ENCODE measurements around the gene ARID1B.

The ARID1B gene

GRCh38 chr6:157116426-157116825 lies 339.2 kb downstream of the ARID1B start:
- H3K27me3 ChIP-seq (ENCODE audit: insufficient read depth, low read length): no peaks in the 10 kb centered on the region
- no peak overlapping the region for H3K4me3 ChIP-seq (ENCODE audit: low read length)
- no peaks in the 10 kb centered on the region for H3K9me3 ChIP-seq (ENCODE audit: low read length)
- no peaks in the 10 kb centered on the region for H3K4me1 ChIP-seq (ENCODE audit: insufficient read depth, low read length)
- H3K36me3 ChIP-seq (ENCODE audit: insufficient read depth, low read length): peaks cover 12% of the 10 kb centered on the region
- H2AFZ ChIP-seq (ENCODE audit: low read depth, low read length): no peak overlapping the region

- Histone ChIP-seq H3K4me1 (ENCODE audit: insufficient read depth, low read length) (no peaks in the 10 kb centered on the region), H2AFZ (ENCODE audit: low read depth, low read length) (no peak overlapping the region), H3K4me3 (ENCODE audit: low read length) (no peak overlapping the region), H3K9me3 (ENCODE audit: low read length) (no peaks in the 10 kb centered on the region), H3K36me3 (ENCODE audit: insufficient read depth, low read length) (peaks cover 8% of the 10 kb centered on the region), H3K27me3 (ENCODE audit: insufficient read depth, low read length) (no peaks in the 10 kb centered on the region)
These were observed 340.4 kb downstream of the ARID1B start for GRCh38 chr6:157117431-157118095.

GRCh38 chr6:157119502-157120027 lies 342.4 kb downstream of the ARID1B start:
- Histone ChIP-seq H3K27me3 (ENCODE audit: insufficient read depth, low read length) (no peaks in the 10 kb centered on the region), H3K4me3 (ENCODE audit: low read length) (no peak overlapping the region), H3K4me1 (ENCODE audit: insufficient read depth, low read length) (no peaks in the 10 kb centered on the region), H3K36me3 (ENCODE audit: insufficient read depth, low read length) (peaks cover 6% of the 10 kb centered on the region), H3K9me3 (ENCODE audit: low read length) (no peaks in the 10 kb centered on the region), H2AFZ (ENCODE audit: low read depth, low read length) (no peak overlapping the region)

- Histone ChIP-seq H3K4me1 (ENCODE audit: insufficient read depth, low read length) (no peaks in the 10 kb centered on the region), H3K9me3 (ENCODE audit: low read length) (peaks cover 2% of the 10 kb centered on the region), H3K27me3 (ENCODE audit: insufficient read depth, low read length) (no peaks in the 10 kb centered on the region), H3K4me3 (ENCODE audit: low read length) (no peak overlapping the region), H3K36me3 (ENCODE audit: insufficient read depth, low read length) (peaks cover 4% of the 10 kb centered on the region), H2AFZ (ENCODE audit: low read depth, low read length) (no peak overlapping the region)
These were observed 343.5 kb downstream of the ARID1B start for GRCh38 chr6:157120534-157121232.

- peaks cover 2% of the 10 kb centered on the region for H3K9me3 ChIP-seq (ENCODE audit: low read length)
- peaks cover 4% of the 10 kb centered on the region for H3K36me3 ChIP-seq (ENCODE audit: insufficient read depth, low read length)
- no peaks in the 10 kb centered on the region for H3K27me3 ChIP-seq (ENCODE audit: insufficient read depth, low read length)
- H3K4me1 ChIP-seq (ENCODE audit: insufficient read depth, low read length): no peaks in the 10 kb centered on the region
- no peak overlapping the region for H2AFZ ChIP-seq (ENCODE audit: low read depth, low read length)
- no peak overlapping the region for H3K4me3 ChIP-seq (ENCODE audit: low read length)
These were observed 344.7 kb downstream of the ARID1B start for GRCh38 chr6:157121897-157122296.

GRCh38 chr6:157123234-157123633 lies 346.1 kb downstream of the ARID1B start:
- Histone ChIP-seq H3K4me3 (ENCODE audit: low read length) (no peak overlapping the region), H3K36me3 (ENCODE audit: insufficient read depth, low read length) (peaks cover 4% of the 10 kb centered on the region), H3K4me1 (ENCODE audit: insufficient read depth, low read length) (no peaks in the 10 kb centered on the region), H3K9me3 (ENCODE audit: low read length) (peaks cover 2% of the 10 kb centered on the region), H3K27me3 (ENCODE audit: insufficient read depth, low read length) (no peaks in the 10 kb centered on the region), H2AFZ (ENCODE audit: low read depth, low read length) (no peak overlapping the region)

- peaks cover 2% of the 10 kb centered on the region for H3K9me3 ChIP-seq (ENCODE audit: low read length)
- H3K27me3 ChIP-seq (ENCODE audit: insufficient read depth, low read length): no peaks in the 10 kb centered on the region
- H3K4me1 ChIP-seq (ENCODE audit: insufficient read depth, low read length): no peaks in the 10 kb centered on the region
- no peak overlapping the region for H2AFZ ChIP-seq (ENCODE audit: low read depth, low read length)
- no peak overlapping the region for H3K4me3 ChIP-seq (ENCODE audit: low read length)
- peaks cover 4% of the 10 kb centered on the region for H3K36me3 ChIP-seq (ENCODE audit: insufficient read depth, low read length)
These were observed 347.5 kb downstream of the ARID1B start for GRCh38 chr6:157124485-157125254.

GRCh38 chr6:157125531-157125930 lies 348.4 kb downstream of the ARID1B start:
- Histone ChIP-seq H3K9me3 (ENCODE audit: low read length) (peaks cover 2% of the 10 kb centered on the region), H2AFZ (ENCODE audit: low read depth, low read length) (no peak overlapping the region), H3K4me1 (ENCODE audit: insufficient read depth, low read length) (no peaks in the 10 kb centered on the region), H3K4me3 (ENCODE audit: low read length) (no peak overlapping the region), H3K36me3 (ENCODE audit: insufficient read depth, low read length) (no peaks in the 10 kb centered on the region), H3K27me3 (ENCODE audit: insufficient read depth, low read length) (no peaks in the 10 kb centered on the region)

GRCh38 chr6:157126183-157127098 lies 349.3 kb downstream of the ARID1B start:
- Histone ChIP-seq H3K27me3 (ENCODE audit: insufficient read depth, low read length) (no peaks in the 10 kb centered on the region), H3K36me3 (ENCODE audit: insufficient read depth, low read length) (no peaks in the 10 kb centered on the region), H2AFZ (ENCODE audit: low read depth, low read length) (no peak overlapping the region), H3K4me1 (ENCODE audit: insufficient read depth, low read length) (no peaks in the 10 kb centered on the region), H3K4me3 (ENCODE audit: low read length) (no peak overlapping the region), H3K9me3 (ENCODE audit: low read length) (peaks cover 2% of the 10 kb centered on the region)

- H3K9me3 ChIP-seq (ENCODE audit: low read length): peaks cover 2% of the 10 kb centered on the region
- H2AFZ ChIP-seq (ENCODE audit: low read depth, low read length): no peak overlapping the region
- no peaks in the 10 kb centered on the region for H3K4me1 ChIP-seq (ENCODE audit: insufficient read depth, low read length)
- no peaks in the 10 kb centered on the region for H3K27me3 ChIP-seq (ENCODE audit: insufficient read depth, low read length)
- peaks cover 9% of the 10 kb centered on the region for H3K36me3 ChIP-seq (ENCODE audit: insufficient read depth, low read length)
- H3K4me3 ChIP-seq (ENCODE audit: low read length): no peak overlapping the region
These were observed 351.1 kb downstream of the ARID1B start for GRCh38 chr6:157128235-157128775.

GRCh38 chr6:157131250-157131649 lies 354.1 kb downstream of the ARID1B start:
- H3K9me3 ChIP-seq (ENCODE audit: low read length): no peaks in the 10 kb centered on the region
- no peaks in the 10 kb centered on the region for H3K4me1 ChIP-seq (ENCODE audit: insufficient read depth, low read length)
- no peak overlapping the region for H2AFZ ChIP-seq (ENCODE audit: low read depth, low read length)
- H3K36me3 ChIP-seq (ENCODE audit: insufficient read depth, low read length): peaks cover 33% of the 10 kb centered on the region
- no peaks in the 10 kb centered on the region for H3K27me3 ChIP-seq (ENCODE audit: insufficient read depth, low read length)
- H3K4me3 ChIP-seq (ENCODE audit: low read length): no peak overlapping the region

- Histone ChIP-seq H3K4me3 (ENCODE audit: low read length) (no peak overlapping the region), H3K36me3 (ENCODE audit: insufficient read depth, low read length) (peaks cover 34% of the 10 kb centered on the region), H3K9me3 (ENCODE audit: low read length) (no peaks in the 10 kb centered on the region), H3K4me1 (ENCODE audit: insufficient read depth, low read length) (no peaks in the 10 kb centered on the region), H3K27me3 (ENCODE audit: insufficient read depth, low read length) (no peaks in the 10 kb centered on the region), H2AFZ (ENCODE audit: low read depth, low read length) (no peak overlapping the region)
These were observed 356.7 kb downstream of the ARID1B start for GRCh38 chr6:157133856-157134255.
